ENCODE data around the gene PCNX3.

DNA sequence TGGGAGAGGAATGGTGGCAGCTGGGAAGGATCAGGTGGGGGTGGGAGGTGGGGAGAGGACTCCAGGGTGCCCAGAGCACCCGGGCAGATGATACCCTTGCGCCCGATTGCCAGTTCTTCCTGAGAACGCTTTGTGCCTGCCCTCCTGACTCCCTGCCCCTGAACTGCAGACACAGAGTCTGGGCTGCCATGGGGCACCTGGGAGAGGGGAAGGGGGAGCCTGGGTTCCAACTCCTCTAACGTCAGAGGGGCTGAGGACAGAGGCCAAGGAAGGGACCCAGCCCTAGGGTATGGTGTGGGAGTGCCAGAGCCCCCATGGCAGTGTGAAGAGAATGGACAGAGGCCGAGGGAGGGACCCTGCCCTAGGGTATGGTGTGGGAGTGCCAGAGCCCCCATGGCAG is 19.1 kb upstream of the PCNX3 start:
- TF ChIP-seq POLR2A (IDR thresholded peaks at IDR 0.05; ENCODE audit: low read depth, low read length) (no peak), RFX5 (IDR thresholded peaks at IDR 0.05; ENCODE audit: low read depth, low read length) (no peak), MAFK (IDR thresholded peaks at IDR 0.05; ENCODE audit: low read depth, low read length) (no peak), MXI1 (IDR thresholded peaks at IDR 0.05; ENCODE audit: borderline replicate concordance, low read depth, low read length) (no peak), SMC3 (IDR thresholded peaks at IDR 0.05; ENCODE audit: low read depth, low read length) (no peak), BHLHE40 (IDR thresholded peaks at IDR 0.05; ENCODE audit: low read depth, low read length) (no peak), FOS (IDR thresholded peaks at IDR 0.05; ENCODE audit: low read depth, low read length) (no peak), CEBPB (IDR thresholded peaks at IDR 0.05; ENCODE audit: low read depth, low read length) (no peak), RAD21 (IDR thresholded peaks at IDR 0.05; ENCODE audit: low read length) (no peak), CHD1 (IDR thresholded peaks at IDR 0.05; ENCODE audit: low read depth, low read length) (no peak), RCOR1 (IDR thresholded peaks at IDR 0.05; ENCODE audit: insufficient replicate concordance, low read length) (no peak)
- TF ChIP-seq, protein P1, sequence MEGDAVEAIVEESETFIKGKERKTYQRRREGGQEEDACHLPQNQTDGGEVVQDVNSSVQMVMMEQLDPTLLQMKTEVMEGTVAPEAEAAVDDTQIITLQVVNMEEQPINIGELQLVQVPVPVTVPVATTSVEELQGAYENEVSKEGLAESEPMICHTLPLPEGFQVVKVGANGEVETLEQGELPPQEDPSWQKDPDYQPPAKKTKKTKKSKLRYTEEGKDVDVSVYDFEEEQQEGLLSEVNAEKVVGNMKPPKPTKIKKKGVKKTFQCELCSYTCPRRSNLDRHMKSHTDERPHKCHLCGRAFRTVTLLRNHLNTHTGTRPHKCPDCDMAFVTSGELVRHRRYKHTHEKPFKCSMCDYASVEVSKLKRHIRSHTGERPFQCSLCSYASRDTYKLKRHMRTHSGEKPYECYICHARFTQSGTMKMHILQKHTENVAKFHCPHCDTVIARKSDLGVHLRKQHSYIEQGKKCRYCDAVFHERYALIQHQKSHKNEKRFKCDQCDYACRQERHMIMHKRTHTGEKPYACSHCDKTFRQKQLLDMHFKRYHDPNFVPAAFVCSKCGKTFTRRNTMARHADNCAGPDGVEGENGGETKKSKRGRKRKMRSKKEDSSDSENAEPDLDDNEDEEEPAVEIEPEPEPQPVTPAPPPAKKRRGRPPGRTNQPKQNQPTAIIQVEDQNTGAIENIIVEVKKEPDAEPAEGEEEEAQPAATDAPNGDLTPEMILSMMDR (conservative IDR thresholded peaks at IDR 0.05; ENCODE audit: low read depth, low read length), result no peak
- TF ChIP-seq, protein P2, sequence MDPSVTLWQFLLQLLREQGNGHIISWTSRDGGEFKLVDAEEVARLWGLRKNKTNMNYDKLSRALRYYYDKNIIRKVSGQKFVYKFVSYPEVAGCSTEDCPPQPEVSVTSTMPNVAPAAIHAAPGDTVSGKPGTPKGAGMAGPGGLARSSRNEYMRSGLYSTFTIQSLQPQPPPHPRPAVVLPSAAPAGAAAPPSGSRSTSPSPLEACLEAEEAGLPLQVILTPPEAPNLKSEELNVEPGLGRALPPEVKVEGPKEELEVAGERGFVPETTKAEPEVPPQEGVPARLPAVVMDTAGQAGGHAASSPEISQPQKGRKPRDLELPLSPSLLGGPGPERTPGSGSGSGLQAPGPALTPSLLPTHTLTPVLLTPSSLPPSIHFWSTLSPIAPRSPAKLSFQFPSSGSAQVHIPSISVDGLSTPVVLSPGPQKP (IDR thresholded peaks at IDR 0.05; ENCODE audit: borderline replicate concordance, low read depth, low read length), result no peak
- TF ChIP-seq, protein P3, sequence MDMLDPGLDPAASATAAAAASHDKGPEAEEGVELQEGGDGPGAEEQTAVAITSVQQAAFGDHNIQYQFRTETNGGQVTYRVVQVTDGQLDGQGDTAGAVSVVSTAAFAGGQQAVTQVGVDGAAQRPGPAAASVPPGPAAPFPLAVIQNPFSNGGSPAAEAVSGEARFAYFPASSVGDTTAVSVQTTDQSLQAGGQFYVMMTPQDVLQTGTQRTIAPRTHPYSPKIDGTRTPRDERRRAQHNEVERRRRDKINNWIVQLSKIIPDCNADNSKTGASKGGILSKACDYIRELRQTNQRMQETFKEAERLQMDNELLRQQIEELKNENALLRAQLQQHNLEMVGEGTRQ (IDR thresholded peaks at IDR 0.05; ENCODE audit: low read depth, low read length), result no peak
